Stimulated activated CD4-positive, alpha-beta T cell treated with anti-CD3 and anti-CD28 coated beads, Interleukin-15, amount 100 ng/mL, for 48 hours (primary cell): ENCODE data around the gene C2orf42.
"Not testable (repeated sequence)": the region's sequence is repeated elsewhere in the genome, so short reads cannot be mapped to it uniquely, and the experiment has no call there.

Experiments used
- DNase-seq, 2 donors: peaks; one replicate each; pipeline ENCODE4 v3.0.0-alpha.2; 2020; ENCODE audit warnings: low read depth in 2 of 2

Gene C2orf42

DNA sequence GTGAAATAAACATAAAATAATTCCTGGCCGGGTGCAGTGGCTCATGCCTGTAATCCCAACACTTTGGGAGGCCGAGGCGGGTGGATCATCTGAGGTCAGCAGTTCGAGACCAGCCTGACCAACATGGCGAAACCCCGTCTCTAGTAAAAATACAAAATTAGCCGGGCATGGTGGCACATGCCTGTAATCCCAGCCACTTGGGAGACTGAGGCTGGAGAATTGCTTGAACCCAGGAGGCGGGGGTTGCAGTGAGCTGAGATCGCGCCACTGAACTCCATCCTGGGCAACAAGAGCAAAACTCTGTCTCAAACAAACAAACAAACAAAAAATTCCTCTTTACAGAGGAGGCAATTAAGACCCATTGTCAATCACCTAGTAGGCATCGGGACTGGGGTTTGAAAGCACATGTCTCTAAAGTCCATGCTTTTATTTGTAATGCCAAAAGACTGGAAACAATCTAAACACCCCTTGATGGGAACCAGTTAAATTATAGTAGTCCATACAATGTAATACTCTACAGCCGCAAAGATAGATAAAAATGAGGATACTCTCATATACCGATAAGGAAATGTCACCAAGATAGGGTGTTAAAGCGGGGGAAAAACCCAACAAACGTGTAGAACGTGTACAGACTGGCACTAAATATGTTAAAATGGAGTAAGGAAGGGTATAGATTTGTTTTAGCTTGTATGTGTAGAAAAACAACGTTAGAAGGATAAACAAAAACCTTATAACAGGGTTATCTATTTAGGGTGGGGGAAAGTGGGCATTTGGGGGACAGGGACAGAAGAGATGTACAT lies 59.3 kb downstream of the C2orf42 start:
- DNase-seq = not testable (repeated sequence)

DNA sequence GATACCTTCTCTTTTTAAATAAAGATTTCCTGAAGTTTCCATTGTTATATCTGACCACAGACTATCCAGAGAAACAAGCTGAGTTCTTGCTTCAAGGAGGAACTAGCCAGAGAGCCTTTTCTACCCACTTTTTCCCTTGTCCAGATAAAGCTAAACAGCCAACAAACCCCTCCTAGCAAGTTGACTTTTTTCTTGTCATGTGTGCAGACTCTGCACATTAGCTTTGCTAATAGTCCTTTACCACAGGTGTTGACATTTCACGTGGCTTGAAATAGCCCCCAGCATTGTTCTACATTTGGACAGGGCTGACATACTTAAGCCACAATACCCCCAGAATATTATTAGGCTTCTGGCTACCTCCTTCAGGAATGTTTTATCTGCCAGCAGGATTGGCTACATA lies 62.8 kb downstream of the C2orf42 start:
- no peak for DNase-seq

- DNase-seq = no peak
Measured at GRCh38 chr2:70126413-70126812, 64.4 kb downstream of the C2orf42 start.

- no peak for DNase-seq
Measured at GRCh38 chr2:70125498-70125898, 65.3 kb downstream of the C2orf42 start.

- no peak for DNase-seq
Measured at GRCh38 chr2:70124983-70125480, 65.8 kb downstream of the C2orf42 start.

DNA sequence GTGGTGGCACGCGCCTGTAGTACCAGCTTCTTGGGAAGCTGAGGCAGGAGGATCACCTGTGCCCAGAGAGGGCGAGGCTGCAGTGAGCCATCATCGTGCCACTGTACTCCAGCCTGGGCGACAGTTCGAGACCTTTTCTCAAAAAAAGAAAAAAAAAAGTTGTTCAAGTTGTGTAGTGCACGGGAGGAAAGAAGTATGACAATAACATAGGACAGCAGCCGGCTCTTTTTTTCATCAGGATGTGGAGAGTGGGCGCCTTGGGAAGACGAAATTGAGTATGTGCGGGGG lies 67.0 kb downstream of the C2orf42 start:
- no peak for DNase-seq

DNA sequence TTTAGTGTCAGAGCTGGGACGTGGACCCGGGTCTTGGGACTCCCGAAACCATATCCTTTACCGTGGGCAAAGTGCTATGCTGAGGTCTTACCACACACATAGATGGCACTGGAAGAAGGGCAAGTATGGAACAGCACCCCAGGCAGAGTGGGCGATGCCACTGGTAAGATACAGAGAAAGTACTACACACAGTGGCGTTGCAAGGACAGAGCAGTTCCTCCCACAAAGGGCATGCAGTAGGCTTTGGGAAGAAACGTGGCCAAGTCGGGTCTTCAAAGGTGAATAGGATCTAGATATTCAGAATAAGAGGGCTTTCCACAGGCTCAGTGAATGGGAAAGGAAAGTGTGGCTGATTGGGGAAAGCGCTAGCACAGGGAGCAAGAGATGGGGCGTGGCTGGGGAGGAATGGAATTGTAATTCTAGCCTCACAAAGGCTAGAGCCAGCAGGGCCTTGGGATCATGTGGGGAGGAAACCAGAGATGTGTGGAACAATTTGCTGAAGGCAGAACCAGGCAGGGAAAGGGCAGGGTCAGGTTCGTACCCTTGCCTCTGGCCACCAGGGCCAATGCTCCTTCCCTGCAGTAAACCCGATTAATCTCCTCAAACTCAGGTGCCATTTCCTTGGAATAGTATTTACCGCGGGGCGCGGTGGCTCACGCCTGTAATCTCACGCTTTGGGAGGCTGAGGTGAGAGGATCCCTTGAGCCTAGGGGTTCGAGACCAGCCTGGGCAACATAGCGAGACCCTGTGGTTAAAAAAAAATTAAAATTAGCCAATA lies 67.6 kb downstream of the C2orf42 start:
- no peak for DNase-seq

DNA sequence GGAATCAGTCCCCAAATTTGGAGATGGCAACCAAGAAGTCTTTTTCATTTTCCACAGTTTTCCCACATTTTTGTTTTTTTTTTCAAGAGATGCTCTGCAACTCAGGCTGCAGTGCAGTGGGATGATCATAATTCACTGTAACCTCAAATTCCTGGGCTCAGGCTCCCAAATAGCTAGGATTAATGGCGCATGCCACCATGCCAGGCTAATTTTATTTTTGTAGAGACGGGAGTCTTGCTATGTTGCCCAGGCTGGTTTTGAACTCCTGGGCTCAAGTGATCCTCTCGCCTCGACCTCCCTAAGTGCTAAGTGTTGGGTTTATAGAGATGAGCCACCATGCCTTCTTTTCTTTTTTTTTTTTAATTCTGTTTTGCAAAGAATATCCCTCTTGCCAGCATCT lies 68.3 kb downstream of the C2orf42 start:
- no peak for DNase-seq

DNA sequence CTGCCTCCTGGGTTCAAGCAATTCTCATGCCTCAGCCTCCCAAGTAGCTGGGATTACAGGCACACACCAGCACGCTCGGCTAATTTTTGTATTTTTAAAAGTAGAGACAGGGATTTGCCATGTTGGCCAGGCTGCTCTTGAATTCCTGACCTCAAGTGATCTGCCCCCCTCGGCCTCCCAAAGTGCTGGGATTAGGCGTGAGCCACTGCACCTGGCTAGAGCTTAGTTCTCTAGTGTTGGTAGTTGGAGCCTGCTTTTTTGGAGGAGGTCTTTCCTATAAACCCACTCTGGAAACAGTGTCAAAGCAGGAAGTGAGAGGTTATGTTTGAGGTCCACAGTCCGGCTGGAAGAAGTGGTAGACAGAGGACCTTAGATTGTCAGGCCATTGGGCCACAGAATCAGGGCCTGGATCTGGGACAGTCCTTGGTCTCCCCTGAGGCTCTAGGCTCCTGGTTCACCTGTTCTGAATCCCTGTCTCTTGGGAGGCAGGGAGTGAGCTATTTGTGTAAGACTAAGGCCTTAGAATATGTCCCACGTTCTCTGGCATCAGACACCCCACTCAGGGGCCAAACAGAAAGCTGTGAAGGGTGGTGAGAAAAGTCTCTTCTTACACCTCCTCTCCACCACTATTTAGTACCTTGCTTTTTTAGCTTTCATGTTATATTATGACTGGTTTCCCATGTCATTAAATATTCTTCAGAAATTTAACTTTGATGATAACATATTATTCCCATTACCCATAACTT lies 69.0 kb downstream of the C2orf42 start:
- no peak for DNase-seq

GRCh38 chr2:70118798-70119454 lies 71.9 kb downstream of the C2orf42 start:
- DNase-seq = no peak

DNA sequence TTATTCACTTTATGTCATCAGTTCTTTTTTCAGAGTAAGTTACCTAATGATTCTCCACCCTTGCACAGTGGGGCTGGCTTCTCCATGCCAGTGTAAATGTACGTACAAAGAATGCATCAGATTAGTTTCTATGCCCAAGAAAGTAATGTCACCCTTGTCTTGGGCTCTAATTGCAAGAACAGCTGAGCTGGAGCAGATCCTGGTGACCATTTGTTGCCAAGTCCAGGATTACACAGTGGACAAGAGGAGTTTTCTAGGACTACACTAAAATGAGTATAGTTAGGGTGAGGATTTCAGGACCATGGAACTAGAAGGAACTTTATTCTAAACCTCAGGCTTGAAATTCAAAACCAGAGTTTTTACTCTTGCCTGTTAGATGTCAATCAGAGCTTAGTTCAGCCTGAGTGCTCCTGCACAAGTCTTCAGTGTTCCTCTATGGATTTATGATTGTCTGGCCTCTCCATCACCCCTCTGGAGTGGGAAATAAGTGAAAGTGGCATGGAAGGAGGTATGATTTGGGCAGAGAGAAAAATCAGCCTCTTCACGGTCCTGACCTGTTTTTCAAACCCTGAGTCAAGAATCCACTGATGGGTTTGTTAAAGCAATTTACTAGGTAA lies 73.8 kb downstream of the C2orf42 start:
- DNase-seq = no peak

- no peak for DNase-seq
Measured at GRCh38 chr2:70115646-70116442, 75.0 kb downstream of the C2orf42 start.

- no peak for DNase-seq
Measured at GRCh38 chr2:70113359-70114070, 77.3 kb downstream of the C2orf42 start.

- DNase-seq = no peak
Measured at GRCh38 chr2:70111752-70112591, 78.8 kb downstream of the C2orf42 start.

DNA sequence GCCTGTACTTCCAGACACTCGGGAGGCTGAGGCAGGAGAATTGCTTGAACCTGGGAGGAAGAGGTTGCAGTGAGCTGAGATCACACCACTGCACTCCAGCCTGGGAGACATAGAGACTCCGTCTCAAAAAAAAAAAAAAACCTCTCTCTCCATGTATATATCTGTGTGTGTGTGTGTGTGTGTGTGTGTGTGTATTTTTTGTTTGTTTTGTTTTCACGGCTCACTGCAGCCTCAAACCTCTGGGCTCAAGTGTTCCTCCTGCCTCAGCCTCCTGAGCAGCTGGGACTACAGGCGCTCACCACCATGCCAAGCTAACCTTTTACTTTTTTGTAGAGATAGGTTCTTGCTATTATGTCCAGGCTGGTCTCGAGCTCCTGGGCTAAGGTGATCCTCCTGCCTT lies 80.4 kb downstream of the C2orf42 start:
- not testable (repeated sequence) for DNase-seq

- not testable (repeated sequence) for DNase-seq
Measured at GRCh38 chr2:70106138-70106537, 84.7 kb downstream of the C2orf42 start.

DNA sequence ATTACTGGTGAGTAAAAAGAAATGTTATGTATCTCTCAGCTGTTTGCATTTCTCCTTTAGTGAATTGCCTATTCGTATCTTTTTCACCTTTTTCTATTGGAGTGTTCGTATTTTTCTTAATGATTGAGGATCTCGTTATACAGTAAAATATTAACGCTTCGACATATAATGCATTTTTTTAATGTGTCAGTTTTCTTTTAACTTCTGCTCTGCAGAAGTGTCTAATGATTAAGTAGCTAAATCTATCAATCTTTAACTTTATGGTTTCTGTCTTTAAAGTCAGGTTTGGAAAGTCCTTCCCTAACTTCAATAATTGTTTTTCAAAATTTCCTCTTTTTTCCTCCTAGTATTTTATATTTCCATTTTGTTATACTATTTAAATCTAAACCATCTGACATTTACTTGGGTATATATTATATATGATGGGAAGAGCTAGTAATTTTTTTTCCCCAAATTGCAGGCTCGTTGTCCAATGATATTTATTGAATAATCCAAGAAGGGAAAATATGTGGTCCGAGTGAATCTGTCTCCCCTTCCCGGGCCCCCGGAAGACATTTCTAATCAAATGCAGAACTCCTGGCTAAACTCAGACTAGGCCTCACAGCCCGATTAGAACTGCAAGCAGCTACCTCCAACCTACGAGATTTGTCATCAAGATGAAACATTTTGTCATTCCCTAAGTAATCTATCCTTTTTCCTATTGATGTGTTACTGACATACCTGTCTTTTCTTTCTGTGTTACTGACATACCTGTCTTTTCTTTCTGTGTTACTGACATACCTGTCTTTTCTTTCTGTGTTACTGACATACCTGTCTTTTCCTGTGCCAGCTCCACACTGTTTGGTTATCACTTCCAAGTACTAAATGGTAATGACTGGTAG lies 86.3 kb downstream of the C2orf42 start:
- DNase-seq = no peak

DNA sequence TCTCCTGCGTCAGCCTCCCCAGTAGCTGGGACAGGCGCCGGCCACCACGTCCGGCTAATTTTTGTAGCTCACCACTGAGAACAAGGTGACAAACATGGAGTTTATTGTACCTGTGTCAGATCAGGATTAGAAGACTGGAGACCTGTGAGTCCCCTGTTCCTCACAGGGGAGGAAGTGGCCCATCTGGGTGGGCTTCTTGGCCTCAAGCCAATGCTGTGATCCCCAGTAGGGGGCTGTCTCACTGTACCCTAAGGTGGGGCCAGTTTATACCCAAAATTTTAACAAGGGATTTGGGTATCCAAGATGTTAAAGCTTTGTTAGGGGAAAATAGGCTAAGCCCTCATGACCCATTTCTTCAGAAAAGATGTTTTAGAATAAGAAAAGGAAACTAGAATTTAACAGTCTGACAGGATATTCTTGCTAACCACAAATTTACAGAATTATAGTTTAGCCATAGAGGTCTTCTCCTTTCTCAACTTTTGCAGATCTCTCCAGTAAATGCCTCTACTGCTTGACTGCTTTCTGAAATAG lies 87.2 kb downstream of the C2orf42 start:
- DNase-seq = no peak
